Fibroblast of upper back skin (primary cell): ENCODE data around the gene AKNA.

Source experiments
- DNase-seq: peaks from one replicate; pipeline ENCODE4 v3.0.0-alpha.2; 2013

Gene AKNA

DNA sequence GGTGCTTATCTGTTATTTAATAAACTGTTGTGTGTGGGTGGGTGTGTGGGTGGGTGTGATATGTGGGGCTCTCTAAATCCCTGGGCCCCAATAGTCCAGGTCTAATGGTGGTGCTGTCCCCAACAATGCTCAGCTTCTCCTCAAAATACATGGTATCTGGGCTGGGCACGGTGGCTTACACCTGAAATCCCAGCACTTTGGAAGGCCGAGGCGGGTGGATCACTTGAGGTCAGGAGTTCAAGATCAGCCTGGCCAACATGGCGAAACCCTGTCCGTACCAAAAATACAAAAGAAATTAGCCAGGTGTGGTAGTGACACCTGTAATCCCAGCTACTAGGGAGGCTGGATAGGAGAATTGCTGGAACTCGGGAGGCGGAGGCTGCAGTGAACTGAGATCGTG is 69.4 kb downstream of the AKNA start:
- no peak for DNase-seq

DNA sequence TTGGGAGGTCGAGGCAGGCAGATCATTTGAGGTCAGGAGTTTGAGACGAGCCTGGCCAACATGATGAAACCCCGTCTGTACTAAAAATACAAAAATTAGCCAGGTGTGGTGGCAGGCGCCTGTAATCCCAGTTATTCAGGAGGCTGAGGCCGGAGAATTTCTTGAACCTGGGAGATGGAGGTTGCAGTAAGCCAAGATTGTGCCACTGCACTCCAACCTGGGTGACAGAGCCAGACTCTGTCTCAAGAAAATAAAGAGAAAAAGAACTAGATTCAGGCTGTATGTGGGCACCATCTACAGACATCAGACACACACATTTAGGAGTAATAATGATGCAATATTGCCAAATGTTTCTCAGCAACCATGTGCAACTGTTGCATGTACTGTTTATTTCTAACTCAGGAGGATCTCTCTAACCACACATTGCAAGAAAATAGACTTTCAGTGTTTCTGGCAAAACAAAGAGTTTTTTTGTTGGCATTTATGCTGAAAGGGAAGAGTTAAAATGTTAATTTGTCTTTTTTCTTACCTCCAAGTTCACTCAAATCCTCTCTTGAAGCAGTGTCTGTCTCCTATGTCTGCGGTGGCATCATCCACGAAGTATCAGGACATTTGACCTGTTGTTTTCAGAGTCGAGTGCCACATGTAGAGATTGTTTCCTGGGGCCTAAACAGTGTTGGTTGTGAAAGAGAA is 70.0 kb downstream of the AKNA start:
- DNase-seq = peak; percentile 91

DNA sequence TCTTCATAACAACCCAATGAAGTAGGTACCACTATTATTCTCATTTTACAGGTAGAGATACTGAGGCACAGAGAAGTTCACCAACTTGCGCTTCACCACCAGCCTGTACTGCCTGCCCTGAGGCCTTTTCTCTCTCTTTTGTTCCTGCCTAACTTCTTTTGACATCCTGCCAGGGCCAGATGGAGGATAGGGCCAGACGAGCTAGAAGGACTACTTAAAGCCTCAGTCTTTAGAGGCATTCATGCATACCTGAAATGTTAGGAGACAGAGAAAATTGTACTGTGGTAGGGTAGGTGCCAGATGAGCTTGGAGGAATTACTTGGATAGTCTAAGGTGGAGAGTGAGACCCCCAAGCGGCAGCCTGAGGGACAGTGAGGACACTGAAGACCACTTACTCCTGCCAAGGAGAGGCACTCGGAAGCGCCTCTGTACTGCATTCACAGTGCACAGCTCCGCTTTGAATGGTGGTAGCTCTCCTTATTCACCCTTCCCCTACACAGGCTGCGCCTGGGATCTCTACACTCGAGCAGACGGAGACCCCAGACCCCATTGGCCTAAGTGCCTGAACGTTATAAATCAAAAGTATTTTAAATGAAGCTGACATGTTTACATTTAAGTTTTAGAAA is 71.1 kb downstream of the AKNA start:
- peak; percentile 36 for DNase-seq

DNA sequence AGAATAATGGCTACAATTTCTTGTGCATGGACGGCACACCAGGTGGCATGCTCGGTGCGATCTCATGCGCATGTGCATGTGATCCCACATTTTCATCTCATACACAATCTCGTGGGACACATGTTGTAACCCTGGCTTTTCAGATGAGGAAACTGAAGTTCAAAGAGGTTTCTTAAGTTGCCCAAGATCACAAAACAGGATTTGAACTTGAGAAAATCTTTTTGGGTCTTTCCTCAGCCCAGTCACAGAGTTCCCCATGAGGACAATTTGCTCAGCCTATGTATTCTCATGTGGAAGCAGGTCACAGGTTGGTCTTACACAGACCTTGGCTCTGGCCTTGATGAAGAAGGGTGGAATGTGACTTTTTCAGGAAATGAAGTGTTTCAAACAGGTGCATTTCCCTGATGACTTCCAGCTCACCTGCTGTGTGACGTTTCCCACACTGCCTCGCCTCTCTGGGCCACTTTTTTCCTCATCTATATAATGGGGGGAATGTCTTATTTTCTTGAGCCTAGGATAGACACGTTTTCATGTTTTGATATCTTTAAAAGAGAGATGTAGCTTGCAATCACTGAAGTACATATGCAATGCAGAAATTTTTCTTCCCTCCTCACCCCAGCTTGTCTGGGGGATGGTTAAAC is 71.9 kb downstream of the AKNA start:
- no peak for DNase-seq

DNA sequence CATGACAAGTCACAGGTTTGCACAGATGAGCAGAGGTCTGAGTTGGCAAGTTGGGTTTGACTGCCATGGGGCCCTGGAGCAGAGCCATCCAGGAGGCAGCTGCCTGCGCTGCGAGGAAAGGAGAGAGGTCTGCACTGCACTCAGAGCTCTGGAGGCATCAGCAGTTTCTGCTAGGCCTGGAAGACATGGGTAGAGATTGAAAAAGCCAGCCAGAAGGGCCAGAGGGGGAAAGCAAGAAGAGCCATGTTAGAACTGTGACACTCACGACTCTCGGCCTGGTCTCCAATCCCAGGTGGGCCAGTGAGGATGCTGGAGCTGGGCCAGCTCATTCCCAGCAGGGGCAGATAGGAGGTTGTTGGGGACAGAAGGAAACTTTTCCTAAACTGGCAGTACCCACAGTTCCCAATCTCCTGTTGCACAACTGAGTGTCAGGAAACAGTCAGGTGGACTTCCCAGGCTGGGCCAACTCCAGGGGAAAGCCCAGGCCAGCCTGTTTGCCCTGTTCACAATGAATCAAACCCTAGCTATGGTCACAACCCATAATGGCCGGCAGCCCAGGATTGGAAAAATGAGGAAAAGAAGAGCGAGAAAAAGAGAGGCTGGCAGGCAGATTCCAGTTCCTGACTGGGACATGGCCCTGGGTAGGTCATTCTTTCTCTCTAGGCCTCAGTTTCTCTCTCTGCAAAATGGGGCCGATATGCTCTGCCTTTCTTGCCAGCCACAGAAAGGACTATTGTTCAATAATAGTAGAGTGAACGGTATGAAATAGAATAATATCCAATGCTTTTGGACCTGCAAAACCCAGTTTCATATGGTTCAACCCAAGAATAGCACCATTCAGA is 72.7 kb downstream of the AKNA start:
- DNase-seq = no peak

DNA sequence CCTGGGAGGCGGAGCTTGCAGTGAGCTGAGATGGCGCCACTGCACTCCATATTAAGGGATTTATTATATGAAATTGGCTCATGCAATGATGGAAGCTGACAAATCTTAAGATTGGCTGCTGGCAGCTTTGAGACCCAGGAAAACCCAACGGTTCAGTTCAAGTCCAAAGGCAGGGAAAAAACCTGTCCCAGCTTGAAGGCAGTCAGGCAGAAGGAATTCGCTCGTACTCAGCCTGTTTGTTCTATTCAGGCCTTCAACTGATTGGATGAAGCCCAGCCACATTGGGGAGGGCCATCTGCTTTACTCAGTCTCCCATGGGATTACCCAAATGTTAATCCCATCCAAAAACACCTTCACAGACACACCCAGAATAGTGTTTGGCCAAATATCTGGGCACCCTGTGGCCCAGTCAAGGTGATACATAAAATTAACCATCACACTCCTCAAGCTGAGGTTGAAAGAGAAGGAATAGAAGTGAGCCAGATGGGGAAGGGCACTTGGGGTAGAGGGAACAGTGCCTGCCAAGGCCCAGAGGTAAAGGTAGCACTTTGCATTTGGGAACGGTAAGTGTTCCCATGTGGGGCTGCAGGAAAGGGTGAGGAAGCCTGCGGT is 73.4 kb downstream of the AKNA start:
- no peak for DNase-seq

DNA sequence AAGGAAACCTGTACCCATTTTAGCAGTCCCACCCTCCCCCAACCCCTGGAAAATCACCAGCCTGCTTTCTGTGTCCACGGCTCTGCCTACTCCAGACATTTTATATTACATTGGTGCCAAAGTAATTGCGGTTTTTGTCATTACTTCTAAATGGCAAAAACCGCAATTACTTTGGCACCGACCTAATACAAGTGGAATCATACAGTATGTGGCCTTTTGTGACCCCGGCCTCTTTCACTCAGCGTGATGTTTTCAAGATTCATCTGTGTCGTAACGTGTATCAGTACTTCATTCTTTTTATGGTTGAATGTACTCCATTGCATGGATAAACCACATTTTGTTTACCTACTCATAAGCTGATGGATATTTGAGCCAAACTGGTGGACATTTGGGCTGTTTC is 74.6 kb downstream of the AKNA start:
- DNase-seq = no peak

DNA sequence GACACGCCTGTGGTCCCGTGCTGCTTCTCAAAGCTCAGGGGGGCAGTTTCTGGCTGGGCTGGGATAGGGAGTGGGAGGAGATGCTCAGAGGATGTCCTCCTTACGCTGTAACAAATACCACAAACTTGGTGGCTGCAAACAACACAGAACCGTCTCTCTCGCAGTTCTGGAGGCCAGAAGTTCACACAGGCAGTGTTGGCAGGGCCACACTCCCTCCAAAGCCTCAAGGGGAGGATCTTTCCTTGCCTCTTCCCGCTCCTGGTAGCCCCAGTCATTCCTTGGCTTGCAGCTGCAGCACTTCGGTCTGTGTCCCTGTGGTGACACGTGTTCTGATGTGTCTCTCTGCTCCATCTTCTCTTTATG is 75.3 kb downstream of the AKNA start:
- DNase-seq = no peak

DNA sequence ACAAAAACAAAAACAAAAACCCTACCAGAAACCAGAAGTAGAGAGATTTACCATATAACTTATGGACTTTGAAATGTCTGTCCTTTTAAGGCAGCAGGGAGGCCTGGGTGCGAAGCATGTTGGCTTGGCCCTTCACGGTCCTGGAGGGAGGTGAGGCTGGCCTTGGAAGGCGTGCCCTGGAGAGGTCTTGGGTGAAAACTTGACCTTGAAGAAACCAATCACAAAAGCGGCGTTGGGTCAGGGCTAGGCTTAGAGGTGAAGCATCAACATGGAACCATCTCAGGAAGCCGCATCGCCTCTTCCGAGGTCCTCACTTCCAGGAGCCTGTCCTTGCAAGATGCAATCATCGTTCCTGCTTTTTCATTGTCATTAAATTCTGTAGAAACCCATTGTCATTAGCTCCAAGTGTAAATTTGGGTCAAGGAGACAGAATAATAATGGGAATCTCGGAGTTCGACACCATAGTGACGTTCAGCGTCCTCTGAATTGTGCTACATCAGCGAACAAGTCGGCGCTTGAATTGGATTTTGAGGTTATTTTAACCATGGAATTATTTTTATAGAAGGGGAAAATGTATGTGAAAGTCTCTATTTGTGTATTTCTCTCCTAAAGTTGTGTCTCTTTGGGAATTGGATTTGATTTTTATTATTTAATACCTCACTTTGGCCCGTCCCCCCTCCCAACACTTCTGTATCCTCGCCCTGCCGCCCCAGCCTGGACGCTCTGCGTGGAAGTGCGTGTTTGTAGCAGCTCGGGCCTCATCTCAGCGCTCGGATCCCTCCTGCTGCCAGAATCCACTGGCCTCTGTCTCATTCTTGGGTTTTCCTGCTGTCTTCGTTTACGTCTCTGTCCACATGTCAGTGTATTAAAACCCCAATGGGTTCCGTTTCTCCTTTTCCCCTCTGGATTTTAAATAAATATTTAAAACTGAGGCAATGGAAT is 75.9 kb downstream of the AKNA start:
- DNase-seq = no peak

DNA sequence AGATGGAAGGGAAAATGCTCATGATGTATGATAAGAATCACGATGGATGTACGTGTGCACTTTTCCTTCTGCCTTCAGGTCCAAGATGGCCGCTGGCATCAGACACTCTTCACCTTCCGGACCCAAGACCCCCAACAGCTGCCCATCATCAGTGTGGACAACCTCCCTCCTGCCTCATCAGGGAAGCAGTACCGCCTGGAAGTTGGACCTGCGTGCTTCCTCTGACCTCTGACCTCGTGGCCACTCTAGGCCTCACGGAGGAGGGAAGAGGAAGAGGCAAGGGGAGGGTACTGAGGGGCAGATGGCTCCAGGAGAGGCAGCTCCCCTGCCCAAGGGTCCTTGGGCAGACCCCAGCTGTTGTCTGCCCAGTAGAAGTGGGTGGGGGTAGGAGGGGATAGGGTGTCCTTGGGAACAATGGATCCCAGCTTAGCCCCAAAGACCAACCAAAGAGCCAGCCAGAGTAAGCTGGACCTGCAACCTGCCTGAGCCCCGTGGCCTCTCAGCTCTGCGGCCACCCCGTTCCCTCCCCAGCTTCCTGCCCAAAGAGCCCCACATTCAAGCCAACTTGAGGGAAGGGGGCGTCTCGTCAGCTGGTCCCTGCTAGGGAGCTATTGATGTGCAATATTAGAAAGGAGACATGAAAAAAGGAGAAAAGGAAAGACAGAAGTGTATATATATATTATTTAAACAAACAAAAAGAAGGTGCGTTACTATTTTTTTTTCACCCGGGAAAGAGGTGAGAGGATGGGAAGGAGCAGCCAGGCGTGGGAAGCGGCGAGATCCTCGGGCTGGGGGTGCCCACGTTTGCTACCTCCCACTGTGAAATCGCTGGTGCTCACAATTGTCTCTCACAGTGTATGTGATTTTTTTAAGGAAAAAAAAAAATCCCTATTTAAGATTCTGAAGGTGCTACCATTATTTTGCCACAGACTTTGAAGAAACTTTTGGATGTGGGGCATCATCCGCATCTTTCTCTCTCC is 77.0 kb downstream of the AKNA start:
- DNase-seq = no peak

DNA sequence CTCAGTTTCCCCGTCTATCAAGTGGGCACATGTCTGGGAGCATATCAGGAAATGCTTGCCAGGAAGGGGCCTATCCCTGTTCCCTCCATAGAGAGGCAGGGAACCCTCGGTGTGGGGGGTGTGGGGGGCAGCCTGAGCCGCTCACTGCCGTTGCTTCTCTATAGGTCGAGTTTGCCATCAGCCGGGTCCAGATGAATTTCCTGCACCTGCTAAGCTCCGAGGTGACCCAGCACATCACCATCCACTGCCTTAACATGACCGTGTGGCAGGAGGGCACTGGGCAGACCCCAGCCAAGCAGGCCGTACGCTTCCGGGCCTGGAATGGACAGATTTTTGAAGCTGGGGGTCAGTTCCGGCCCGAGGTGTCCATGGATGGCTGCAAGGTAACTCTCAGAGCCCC is 78.7 kb downstream of the AKNA start:
- DNase-seq = no peak

DNA sequence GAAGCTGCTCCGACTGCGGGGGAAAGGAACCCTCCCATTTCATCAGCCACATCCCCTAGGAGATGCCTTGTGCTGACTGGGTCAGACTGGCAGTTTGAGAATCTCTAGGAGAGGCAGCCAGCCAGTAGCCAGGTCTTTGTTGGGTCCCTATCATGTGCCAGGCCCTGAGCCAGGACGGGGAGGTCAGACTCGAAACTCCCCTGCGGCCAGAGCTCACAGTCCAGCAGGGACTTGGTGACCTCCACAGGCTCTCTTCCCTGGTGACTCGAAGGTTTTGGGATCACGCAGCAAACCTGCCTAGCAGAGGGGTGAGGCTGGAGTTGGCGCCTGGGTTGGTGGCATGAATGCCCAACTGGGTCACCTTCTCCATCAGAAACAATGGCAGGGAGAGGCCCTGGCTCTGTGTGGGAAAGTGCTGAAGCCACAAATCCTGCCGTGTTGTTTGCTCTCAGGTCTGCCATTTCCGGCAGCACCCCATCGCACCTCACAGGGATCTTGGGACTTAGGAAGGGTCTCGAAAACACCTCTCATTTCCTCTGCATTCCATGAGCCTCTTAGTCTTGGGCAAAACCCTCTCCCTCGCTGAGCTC is 79.3 kb downstream of the AKNA start:
- no peak for DNase-seq

DNA sequence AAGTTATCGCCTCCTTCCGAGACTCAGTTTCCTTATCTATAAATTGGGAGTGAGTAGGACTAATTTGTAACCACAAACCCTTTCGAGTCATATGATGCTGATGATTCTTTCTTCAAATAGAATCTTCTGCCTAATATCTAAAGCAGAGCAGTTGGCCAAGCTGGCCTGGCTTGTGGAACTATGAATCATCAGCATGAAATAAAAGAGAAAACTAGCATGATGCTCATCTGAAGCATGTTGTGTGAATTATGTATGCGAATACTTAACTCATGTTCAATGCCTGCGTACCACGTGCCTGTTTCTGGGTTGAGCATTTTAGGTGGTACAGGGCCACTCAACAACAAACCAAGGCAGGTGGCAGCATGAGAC is 79.9 kb downstream of the AKNA start:
- DNase-seq = peak; percentile 48

DNA sequence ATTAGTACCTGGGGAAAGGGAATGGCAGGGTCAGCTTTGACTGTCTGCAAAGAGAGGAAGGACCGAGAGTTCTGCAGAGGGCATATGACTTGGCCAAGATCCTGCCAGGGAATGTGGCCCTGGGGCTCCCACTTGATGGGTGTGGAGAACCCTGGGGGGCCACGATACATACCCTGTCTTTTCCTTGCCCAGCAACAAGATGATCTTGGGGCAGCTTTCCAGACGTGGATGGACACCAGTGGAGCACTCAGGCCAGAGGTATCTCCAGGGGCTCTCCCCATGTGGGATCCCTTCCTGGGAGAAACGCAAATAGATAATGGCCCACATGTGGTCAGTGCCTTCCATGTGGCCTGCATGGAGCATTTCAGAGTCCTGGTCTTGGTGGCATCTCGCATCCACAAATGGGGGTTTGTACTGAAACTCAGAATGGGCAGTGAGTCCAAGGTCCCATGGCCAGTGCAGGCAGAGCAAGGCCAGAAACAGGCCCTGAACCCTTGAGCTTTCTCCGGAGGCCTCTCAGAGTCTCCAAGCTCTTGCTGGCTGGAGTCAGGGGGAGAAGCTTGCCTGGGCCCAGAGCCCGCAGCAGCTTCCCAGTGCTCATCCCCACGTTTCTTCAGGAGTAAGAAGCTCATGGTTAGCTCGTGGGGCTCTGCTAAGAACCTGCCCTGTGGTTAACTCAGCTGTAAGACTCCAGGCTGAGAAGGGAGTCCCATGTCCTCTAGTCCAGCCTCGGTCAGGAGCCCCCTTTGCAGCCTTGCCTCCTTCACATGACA is 83.2 kb downstream of the AKNA start:
- no peak for DNase-seq

DNA sequence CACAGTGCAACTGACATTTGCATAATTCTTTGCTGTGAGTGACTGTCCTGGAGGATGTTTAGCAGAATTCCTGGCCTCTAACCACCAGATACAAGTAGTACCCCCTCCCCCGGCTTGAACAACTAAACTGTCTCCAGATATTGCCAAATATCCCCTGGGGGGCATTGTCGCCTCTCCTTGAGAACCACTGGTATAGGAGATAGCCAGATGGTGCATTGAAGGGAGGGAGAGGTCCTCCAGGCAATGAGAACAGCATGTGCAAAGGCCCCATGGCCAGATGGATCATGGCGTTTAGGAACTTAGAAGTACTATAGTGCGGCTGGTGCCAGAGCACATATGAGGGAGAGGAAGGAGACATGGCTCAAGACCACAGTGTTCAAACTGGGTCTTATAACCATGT is 83.8 kb downstream of the AKNA start:
- no peak for DNase-seq

DNA sequence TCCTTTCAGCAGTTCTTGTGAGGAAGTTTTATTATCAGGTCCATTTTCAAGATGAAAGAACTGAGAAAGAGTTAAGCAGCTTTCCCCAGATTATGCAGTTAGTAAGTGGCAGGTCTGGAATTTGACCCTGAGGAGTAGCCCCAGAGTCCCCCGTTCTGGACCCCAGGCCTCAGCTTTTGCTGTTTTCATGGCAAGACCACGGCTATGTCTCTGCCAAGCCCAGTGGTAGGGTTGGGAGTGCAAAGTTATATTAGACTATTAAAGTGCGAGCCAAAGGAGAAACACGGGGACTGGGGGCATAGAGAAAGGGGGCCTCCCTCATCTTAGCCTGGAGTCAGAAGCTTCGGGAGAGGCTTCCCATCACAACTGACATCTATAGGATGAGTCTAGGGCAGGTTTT is 84.2 kb downstream of the AKNA start:
- no peak for DNase-seq

DNA sequence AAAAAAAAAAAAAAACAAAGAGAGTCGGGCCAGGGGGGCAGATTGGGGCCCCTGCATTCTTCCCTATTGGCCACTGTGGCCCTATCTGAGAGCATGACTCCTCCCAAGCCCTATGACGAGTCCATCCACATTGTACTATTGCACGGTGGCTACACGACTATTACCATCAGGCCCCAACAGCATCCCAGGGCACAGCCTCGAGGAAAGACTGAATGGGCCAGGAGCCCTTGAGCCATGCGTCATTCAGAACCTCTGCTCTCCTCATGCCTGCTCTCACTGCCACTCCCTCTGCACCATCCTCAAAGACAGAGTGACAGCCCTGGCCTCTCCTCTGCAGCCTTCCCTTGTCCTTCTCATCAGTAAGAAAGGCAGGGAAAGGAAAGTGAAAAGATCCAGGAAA is 85.1 kb downstream of the AKNA start:
- no peak for DNase-seq

DNA sequence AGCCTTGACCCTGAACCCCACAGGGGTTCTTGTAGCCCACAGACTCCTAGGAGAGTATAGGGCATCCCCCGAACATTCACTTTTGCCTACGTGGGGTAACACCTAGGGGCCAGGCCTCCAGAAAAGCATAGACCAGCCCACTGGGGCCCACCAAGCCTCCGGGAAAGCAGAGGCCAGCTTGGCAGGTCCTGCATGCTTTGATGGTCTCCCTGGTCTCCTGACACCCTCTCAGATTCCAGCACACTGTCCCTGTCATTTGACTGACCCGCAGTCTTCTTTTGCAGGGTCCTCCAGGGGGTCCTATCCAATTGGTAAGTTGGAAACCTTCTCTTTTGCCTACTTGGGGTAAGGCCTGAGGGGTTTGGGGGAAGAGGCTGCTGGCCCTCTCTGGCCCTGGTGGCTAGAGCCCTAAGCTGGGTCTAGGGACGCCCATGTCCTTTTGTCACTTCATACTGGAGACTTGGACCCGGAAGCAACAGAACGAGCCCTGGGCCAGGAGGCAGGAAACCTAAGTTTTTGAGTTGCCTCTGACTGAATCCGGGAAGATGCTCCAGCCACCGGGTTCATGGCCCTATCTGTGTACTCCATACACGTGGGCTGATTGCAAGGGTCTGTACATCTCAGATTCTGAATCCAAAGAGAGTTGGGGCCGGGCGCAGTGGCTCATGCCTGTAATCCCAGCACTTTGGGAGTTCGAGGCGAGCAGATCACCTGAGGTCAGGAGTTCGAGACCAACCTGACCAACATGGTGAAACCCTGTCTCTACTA is 85.8 kb downstream of the AKNA start:
- no peak for DNase-seq
